ENCODE measurements around the gene DDR1.
A peak's percentile ranks its signal among the peaks of the same experiment; 100 is the strongest.
"Not testable (repeated sequence)": the region's sequence is repeated elsewhere in the genome, so short reads cannot be mapped to it uniquely, and the experiment has no call there.

Gene DDR1

GRCh38 chr6:30854285-30855040 lies 29.9 kb upstream of the DDR1 start:
- DNase-seq = no peak

- DNase-seq = no peak
Measured at GRCh38 chr6:30855429-30856075, 28.8 kb upstream of the DDR1 start.

GRCh38 chr6:30857112-30857511 lies 27.2 kb upstream of the DDR1 start:
- no peak for DNase-seq

GRCh38 chr6:30857549-30857948 lies 26.8 kb upstream of the DDR1 start:
- DNase-seq = no peak

- not testable (repeated sequence) for DNase-seq
Measured at GRCh38 chr6:30859726-30860125, 24.6 kb upstream of the DDR1 start.

- DNase-seq = no peak
Measured at GRCh38 chr6:30861257-30862048, 22.9 kb upstream of the DDR1 start.

GRCh38 chr6:30862156-30862875 lies 22.0 kb upstream of the DDR1 start:
- no peak for DNase-seq

GRCh38 chr6:30864325-30864724 lies 20.0 kb upstream of the DDR1 start:
- DNase-seq = no peak

- DNase-seq = not testable (repeated sequence)
Measured at GRCh38 chr6:30869241-30869749, 15.0 kb upstream of the DDR1 start.

GRCh38 chr6:30870546-30870945 lies 13.8 kb upstream of the DDR1 start:
- DNase-seq = no peak

GRCh38 chr6:30871592-30872183 lies 12.6 kb upstream of the DDR1 start:
- DNase-seq = no peak

GRCh38 chr6:30873137-30873640 lies 11.1 kb upstream of the DDR1 start:
- no peak for DNase-seq

GRCh38 chr6:30873795-30874194 lies 10.5 kb upstream of the DDR1 start:
- DNase-seq = not testable (repeated sequence)

- DNase-seq = no peak
Measured at GRCh38 chr6:30875244-30876038, 8.9 kb upstream of the DDR1 start.

- DNase-seq = no peak
Measured at GRCh38 chr6:30876039-30876730, 8.1 kb upstream of the DDR1 start.

GRCh38 chr6:30877419-30878262 lies 6.7 kb upstream of the DDR1 start:
- DNase-seq = peak; percentile 64

- no peak for DNase-seq
Measured at GRCh38 chr6:30879684-30880427, 4.5 kb upstream of the DDR1 start.

- DNase-seq = no peak
Measured at GRCh38 chr6:30880698-30881252, 3.5 kb upstream of the DDR1 start.
